Fibroblast of the aortic adventitia (primary cell): ENCODE measurements around the gene PRKAG2. TPM values are rescaled to one million over a fixed set of nuclear protein-coding genes. Genes with fewer than 3 reads are reported as not detected.

Experiments
- DNase-seq: peaks from one replicate; pipeline ENCODE4 v3.0.0-alpha.2; 2010; ENCODE audit warnings: low read depth
- H3K4me3 ChIP-seq: 2 replicates; pipeline ENCODE4 v1.5.1; 2011; ENCODE audit warnings: low read depth, mild to moderate bottlenecking, control low read depth, low read length, moderate library complexity
- total RNA-seq: library from RNA; depleted of rRNA; stranded (reverse); fragments of >200 nt; gene quantifications from 2 replicates; pipeline ENCODE4 v1.2.3, GENCODE V29; 2012; ENCODE audit warnings: low replicate concordance
- TF ChIP-seq, protein P1 (sequence below): IDR thresholded peaks from 2 replicates; pipeline ENCODE4 v1.5.1; 2011; ENCODE audit warnings: mild to moderate bottlenecking, low read length, control low read depth, inconsistent platforms; ENCODE audit not compliant: insufficient read depth

PRKAG2 gene
- total RNA-seq, 1 donor: 10.0 TPM

- no peak overlapping the region for H3K4me3 ChIP-seq
- TF ChIP-seq, protein P1, sequence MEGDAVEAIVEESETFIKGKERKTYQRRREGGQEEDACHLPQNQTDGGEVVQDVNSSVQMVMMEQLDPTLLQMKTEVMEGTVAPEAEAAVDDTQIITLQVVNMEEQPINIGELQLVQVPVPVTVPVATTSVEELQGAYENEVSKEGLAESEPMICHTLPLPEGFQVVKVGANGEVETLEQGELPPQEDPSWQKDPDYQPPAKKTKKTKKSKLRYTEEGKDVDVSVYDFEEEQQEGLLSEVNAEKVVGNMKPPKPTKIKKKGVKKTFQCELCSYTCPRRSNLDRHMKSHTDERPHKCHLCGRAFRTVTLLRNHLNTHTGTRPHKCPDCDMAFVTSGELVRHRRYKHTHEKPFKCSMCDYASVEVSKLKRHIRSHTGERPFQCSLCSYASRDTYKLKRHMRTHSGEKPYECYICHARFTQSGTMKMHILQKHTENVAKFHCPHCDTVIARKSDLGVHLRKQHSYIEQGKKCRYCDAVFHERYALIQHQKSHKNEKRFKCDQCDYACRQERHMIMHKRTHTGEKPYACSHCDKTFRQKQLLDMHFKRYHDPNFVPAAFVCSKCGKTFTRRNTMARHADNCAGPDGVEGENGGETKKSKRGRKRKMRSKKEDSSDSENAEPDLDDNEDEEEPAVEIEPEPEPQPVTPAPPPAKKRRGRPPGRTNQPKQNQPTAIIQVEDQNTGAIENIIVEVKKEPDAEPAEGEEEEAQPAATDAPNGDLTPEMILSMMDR: no peak
- no peak for DNase-seq
Observed at GRCh38 chr7:151850491-151851124, 26.3 kb downstream of the PRKAG2 start.

DNA sequence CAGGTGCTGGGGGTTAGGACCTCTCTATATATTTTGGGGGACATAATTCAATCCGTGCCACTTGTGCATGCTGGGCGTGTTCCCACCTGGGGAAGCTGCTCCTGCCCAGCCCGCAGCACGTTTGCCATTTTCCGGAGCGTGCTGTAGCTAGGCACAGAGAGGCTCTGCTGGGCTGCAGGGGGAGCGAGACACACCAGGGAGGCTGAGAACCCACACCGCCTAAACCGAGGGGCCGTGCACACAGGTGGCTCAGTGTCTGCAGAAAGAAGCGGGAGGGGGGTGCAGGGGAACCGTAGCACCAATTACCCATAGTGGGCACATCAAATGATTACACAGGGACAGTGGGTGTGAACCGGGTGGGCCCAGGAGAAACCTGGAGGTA is 27.0 kb downstream of the PRKAG2 start:
- no peak overlapping the region for H3K4me3 ChIP-seq

GRCh38 chr7:151849008-151849878 is 27.7 kb downstream of the PRKAG2 start:
- TF ChIP-seq, protein P1: no peak
- DNase-seq: no peak
- no peak overlapping the region for H3K4me3 ChIP-seq

More for the DNA sequence above, 27.0 kb downstream of the PRKAG2 start:
- TF ChIP-seq, protein P1: no peak
- no peak for DNase-seq

DNA sequence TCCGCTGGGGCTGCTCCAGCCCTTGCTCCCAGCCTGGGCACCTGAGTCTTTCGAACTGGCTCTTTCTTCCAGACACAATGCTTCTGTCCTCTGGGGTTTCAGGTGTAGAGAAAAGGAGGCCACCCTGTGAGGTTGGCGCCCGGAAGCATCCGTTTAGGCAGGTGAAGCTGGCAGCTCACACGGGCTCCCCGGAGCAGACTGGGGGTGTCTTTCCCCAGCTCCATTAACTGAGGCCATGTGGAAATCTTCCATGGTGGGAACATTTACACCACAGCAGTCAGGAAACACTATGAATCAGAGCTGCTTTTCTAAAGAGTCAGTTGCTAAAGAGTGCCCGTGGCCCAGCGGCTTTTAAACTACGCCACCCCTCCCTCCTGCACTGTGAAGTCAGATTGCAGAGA is 29.2 kb downstream of the PRKAG2 start:
- H3K4me3 ChIP-seq: no peak overlapping the region
- TF ChIP-seq, protein P1: no peak
- no peak for DNase-seq

DNA sequence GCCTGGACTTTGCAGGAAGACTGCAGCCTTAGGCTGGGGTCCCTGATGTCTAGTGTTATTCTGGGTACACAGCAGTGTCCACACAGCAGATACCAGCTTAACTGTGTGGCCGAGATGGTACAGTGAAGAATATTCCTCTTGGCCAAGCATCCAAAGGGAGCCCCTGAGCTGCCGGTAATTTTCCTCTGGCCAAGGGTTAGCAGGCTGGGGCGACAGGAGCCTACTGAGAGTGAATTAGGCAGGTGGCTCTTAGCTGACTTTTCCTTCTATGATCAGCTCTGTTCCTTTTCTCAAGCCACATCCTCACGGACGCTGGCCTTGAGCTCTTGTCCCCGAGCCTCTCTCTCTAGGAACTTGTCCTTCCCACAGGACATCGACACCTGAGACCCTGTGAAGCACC is 29.8 kb downstream of the PRKAG2 start:
- TF ChIP-seq, protein P1: no peak
- DNase-seq: no peak
- no peak overlapping the region for H3K4me3 ChIP-seq

- TF ChIP-seq, protein P1: no peak
- H3K4me3 ChIP-seq: no peak overlapping the region
- no peak for DNase-seq
Observed at GRCh38 chr7:151845412-151846205, 31.3 kb downstream of the PRKAG2 start.
